HG02943 (cell line): ENCODE measurements around the gene CCDC60.

Experiments used
- ATAC-seq: cut with Tn5 transposase; IDR thresholded peaks from one replicate; pipeline ENCODE4 v1.9.1; 2021; ENCODE audit warnings: mild to moderate bottlenecking, low read depth, moderate library complexity; ENCODE audit not compliant: unreplicated experiment

CCDC60 gene

DNA sequence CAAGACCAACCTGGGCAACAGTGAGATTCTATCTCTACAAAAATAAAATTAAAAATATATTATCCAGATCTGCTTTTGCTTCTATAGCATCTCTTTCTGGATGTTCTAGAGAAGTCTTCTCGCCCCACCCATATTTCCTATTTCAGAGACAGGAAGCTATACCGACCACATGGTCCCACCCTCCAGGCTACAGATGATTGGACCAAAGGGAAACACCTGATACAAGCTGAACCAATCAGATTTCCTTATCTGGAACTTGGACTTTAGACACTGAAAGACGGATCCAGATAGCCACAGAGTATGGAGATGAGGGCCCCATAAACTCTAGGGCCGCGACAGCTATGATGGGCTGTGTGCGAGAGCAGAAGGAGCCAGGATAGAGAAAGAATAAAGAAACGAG lies 48.7 kb downstream of the CCDC60 start:
- ATAC-seq, result no peak

DNA sequence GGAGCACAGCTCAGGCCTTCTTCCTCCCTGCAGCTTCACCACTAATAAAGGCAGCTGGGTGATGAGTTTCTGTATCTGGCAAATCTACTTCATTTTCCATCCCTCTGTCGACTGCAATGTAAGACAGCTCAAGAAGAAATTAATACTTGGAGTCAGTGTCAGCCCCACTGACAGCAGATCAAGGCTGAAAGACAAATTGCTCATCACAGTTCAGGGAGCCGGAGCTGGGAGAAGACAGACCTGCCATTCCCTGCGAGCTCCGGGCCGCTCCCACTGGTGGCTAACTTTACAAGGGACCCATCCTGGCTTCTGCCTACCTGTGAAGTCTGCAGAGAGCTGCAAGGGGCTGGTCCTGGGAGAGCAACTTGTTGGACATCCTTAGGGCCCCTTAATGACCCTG lies 49.8 kb downstream of the CCDC60 start:
- ATAC-seq, result no peak

DNA sequence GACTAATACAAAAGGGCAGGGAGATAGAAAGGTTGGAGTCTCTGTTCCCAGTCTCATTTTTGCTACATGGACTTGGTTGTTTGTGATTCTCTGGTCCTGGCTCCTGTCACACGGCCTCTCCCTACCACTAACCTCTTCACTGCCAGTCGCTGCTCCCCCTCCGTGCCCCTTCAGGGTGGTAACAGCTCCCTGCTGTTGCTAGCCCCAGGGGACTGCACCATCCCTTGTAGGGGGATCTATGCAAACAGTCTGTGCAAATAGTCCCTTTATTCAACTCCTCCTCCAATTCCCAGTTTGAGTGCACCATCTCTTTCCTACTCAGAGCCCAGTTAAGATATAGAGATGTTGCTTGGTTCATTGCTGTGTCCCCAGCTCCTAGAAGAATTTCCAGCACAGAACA lies 51.1 kb downstream of the CCDC60 start:
- ATAC-seq, result no peak

DNA sequence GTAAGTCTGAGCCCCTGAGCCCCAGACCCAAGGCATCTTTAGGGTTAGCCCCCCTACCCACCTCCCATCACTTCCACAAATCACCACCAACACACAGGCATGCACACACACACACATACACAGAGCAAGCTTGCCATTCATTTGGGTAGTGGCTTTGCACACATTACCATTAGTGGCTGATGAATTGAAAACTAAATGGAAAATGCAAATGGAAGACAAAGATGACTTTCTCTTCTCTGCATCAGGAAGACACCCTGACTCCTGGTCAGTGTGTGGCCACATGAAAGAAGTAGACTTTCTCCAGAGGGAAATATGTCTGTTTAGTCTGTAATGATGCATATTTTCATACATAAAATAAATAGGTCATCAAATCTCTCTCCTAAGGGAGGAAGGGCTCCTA lies 55.2 kb downstream of the CCDC60 start:
- ATAC-seq, result no peak

DNA sequence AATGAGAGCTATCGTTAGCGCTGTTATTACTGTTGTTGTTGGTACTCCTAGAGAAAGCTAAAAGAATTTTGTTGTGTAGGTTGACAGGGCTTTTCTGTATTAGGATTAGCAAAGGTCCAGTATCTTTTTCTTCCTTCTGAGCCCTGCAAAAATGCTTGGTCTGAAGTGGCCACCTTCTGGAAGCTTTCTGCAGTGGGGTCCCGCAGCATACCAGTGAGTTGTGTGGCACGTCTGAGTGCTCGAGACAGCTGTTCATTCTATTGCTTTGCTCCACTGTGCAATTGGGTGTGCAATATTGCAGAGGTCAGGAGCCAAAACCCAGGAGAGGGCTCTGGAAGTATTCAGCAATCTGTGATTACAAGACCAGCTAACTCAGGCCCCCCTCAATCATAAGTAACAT lies 57.1 kb downstream of the CCDC60 start:
- ATAC-seq, result no peak

DNA sequence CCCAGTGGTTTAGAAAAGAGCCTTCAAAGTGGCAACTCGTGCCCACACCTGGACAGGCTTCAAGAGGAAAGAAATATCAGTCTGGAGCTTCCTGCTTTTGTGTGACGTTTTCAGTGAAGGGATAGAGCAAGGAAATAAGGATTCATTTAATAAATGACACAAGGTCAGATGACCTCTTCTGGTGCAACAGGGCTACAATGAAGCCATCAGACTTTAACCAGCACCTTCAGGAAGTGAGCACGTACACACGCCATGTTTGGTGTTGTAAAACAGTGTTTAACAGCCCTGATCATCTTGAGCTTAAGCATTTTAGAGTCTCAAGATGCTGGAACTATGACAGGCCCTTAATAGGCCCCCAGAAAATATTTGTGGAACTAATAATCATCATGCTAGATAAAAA lies 59.1 kb downstream of the CCDC60 start:
- no peak for ATAC-seq

DNA sequence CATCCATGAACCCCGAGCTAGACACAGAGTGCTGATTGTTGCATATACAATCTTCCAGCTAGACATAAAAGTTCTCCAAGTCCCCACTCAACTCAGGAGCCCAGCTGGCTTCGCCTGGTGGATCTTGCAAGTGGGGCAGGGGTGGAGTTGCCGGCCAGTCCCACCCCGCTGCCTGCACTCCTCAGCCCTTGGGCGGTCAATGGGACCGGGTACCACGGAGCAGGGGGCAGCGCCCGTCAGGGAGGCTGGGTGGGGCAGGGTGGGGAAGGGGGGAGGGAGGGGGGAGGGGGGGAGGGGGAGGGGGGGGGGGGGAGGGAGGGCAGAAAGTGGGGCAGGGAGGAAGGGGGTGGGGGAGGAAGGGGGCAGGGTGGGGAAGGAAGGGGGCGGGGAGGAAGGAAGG lies 63.0 kb downstream of the CCDC60 start:
- ATAC-seq, result no peak

DNA sequence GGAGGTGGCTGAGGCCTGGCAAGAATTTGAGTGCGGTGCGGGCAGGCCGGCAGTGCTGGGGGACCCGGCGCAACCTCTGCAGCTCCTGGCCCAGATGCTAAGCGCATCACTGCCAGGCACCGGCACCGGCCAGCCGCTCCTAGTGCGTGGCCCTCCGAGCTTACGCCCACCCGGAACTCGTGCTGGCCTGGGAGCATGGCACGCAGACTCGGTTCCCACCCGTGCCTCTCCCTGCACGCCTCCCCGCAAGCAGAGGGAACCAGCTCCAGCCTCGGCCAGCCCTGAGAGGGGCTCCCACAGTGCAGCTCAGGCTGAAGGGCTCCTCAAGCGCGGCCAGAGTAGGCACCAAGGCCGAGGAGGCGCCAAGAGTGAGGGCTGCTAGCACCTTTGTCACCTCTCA lies 63.7 kb downstream of the CCDC60 start:
- no peak for ATAC-seq

DNA sequence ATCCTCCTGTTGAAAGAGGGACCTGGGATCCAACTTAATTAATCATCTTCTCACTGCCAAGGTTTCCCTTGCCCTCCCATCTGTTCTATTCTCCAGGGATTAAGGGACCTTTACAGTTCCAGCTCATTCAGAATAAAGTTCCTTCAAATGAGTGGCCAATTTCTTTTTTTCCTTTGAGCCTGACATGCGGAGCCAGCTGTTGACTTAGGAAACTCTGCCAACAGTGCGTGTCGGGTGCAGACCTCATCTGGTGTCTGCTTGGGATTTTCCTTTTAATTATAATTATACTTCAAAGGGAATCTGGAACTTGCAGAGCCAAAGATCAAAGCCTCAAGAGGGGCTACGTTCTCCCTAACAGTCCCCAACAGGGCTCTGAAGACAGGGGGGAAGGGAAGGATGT lies 64.8 kb downstream of the CCDC60 start:
- ATAC-seq, result no peak

DNA sequence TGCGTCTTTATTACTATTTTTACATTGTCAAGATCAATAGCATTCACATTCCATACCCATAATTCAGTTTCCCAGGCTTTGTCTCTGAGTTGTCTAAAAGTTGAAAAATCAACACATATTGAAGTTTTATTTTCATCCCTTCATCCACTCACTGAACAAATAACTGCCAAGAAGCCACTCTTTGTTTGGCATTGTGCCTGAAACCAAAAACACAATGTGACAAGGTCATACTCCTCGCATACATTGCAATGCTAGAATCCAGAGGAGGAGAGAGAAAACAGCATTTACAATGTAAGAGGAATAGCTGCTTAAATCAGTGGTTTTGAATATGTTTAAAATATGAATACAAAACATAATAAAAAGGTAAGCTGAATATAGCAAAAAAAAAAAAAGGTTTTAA lies 71.8 kb downstream of the CCDC60 start:
- ATAC-seq, result no peak

DNA sequence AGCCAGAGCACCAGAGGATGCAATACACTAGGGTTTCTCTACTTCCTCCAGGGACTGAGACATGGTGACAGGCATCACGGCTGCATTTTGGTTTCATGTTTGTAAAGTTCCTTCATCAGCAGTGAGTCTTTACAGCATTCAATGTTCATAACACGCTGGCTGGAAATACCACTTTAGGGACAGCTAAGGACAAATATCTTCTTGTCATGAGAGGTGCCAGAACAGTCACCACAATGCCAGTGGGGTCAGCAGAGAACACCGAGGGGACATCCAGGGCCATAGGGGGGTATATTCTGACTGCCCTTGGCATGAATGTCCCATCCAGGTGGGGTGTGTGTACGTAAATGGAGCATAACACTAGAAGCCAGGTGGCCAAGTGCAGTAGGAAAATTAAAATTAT lies 72.3 kb downstream of the CCDC60 start:
- no peak for ATAC-seq

DNA sequence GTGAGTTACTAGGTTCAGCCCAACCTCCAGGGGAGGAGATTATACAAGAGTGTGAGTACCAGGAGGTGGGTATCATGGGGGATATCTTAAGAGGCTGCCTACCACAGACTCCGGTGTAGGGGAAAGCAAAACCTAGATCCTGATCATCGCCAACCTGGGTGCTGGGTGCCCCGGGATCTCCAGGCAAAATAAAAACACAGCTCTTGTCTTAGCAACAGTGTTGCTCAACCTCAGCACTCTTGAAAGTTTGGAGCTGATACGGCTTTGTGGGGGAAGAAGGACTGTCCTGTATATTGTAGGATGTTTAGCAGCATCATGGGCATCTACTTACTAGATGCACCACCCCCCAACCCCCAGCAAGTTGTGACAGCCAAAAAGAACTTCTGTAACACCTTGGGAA lies 74.5 kb downstream of the CCDC60 start:
- ATAC-seq, result no peak

DNA sequence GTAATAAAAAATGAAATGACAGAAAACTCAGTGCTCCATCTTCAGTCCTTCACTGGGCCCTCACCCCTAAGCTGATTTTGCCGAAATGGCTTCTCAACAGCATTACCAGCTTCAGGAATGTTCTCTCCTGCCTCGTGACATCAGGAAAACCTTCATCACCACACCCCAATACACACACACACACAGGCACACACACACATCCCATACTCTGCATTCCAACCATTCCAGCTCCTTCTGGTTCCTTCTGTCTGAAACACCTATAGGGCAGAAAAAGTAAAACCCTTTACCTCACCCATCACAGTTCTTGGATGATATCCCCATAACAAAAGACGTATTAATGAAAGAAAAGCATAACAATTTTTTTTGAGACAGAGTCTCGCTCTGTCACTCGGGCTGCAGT lies 75.9 kb downstream of the CCDC60 start:
- ATAC-seq, result no peak

DNA sequence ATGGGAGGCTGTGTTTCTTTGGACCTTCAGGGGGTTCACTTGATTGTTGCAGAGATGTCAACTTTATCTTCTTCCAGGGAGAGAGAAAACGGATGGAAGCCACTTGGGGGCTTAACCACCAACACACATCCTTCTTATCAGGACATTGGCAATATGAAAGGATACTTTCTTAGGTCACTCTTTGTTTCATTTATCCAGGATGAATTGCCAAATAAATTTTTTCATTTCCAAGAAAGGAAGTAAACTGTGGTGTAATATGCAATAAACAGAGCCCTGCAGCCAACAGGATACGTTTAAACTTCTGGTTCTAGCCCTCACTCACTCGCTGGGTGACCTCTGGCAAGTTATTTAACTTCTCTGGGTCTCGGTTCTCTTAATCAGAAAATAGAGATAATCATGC lies 77.8 kb downstream of the CCDC60 start:
- ATAC-seq, result no peak

DNA sequence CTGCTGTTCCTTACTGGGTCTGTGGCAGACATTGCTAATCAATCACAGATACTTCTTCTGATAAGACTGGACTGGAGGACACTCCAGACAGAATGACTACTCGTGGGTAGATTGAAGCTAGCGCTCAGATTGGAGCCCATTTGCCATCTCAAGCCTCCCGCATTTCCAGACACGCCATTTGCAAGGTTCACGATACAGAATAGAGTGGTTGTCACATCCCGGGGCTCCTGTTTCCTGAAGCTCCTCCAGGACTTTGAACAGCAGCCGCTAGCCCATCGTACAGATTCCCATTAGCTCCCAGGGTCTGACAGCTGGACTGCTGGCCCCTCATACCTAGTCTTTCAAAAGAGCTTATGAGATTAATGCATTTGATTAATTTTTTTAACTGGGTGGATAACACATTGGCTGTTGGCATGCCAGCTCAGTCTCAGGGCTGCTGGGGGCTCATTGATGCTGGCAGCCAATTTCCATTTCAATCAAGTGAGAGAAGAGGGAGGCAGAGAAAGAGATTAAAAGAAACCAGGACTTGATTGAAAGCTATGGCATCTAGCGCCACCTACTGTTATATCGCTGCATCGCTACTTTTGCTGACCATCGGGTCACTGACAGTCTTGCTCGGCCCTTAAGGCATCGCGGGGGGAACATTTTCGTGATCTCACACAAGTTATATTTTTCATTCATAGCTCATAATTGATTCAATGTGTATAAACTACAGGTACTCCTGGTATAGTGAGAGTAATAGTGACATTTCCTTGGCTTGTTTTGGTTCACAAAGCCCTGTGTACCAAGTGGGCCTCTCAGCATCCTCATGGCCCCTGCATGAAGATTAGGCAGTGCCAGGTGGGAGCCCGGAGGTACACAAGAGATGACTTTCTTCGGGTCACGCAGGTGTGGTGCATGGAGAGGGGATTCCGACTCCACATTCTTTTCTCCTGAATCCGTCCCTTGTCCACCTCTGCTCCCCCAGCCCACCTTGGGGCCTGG lies 78.6 kb downstream of the CCDC60 start:
- no peak for ATAC-seq

DNA sequence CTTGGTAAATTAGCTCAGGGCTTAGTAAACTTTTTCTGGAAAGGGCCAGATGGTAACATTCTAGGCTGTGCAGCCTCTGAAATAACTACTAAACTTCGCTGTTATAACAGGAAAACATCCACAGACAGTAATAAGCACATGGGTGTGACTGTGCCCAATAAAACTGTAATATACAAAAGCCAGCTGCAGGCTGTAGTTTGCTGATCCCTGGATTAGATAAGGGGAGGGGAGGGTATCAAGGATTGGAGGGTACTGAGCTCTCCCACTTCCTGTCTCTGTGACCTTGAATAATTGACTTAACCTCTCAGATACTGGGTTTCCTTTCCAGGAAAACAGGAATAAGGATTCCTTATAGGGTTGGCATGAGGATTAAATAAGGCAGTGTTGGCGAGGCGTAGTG lies 81.2 kb downstream of the CCDC60 start:
- ATAC-seq, result no peak

DNA sequence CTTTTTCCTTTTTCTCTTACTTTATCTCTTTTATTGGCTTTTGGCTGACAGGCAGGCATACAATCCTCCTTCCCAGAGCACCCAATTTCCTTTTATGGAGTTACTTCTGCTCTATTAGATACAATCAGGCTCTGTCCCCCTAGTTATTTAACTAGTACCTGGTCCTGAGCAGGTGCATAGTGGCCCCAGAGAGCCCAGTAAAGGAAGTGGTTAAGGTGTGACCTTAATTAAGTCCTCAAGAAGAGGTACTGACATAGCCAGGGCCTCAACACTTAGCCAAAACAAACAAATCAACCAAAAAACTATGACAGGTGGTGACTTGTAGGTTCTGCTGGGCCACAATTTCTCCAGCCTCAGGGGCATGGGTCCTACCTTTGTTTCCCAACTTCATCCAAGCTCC lies 82.9 kb downstream of the CCDC60 start:
- no peak for ATAC-seq

DNA sequence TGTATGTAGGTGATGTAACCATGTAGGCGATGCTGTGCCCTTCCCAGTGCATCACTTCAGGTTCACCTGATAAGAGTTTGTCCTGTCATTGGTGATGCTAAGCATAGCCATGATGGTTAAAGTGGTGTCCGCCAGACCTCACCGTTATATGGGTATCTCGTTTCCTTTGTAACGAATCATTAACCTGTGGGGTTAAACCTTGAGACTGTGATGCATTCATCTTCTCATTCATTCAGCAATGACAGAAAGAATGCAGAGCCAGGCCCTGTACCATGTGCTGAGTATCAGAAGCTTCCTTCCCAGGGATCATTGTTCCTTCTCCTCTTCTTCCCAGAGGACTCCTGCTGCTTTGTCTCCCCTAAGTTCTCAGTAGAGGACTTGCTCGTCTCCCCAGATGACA lies 84.9 kb downstream of the CCDC60 start:
- ATAC-seq, result no peak

DNA sequence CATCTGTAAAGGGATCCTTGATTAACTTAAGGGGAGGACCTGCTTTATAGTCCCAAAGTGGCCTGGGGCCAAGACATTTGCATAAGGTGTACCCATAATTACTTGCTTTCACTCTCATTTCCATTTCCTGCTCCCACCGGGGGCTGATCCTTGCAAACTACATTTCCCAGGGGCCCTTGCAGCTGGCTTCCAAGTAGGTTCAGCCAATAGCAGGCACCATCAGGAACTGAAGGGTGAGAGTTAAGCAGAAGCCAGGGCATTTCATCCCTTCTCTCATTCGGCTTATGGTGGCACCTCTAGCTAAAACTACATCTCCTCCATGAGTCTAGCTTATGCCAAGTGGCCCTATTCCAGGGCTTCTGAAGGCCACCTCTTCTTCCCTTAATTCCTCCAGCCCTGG lies 88.8 kb downstream of the CCDC60 start:
- no peak for ATAC-seq

DNA sequence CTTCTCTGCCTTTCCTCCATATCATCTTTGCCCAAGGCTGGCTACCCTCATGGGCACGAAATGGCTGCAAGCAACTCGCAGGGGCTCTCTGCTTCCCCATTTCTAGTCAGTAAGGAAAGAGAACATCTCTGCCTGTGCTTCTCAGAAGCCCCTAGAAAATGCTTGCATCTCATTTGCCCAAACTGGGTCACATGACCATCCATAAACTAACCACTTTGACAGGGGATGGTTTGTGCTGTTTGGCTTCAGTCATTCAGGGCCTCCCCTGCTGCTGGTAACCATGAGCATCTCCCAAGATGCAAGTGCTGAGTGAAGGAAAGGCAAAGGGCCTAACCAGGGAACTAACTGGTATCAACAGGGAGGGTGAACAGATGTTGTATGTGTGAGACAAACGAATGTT lies 91.1 kb downstream of the CCDC60 start:
- ATAC-seq, result no peak

DNA sequence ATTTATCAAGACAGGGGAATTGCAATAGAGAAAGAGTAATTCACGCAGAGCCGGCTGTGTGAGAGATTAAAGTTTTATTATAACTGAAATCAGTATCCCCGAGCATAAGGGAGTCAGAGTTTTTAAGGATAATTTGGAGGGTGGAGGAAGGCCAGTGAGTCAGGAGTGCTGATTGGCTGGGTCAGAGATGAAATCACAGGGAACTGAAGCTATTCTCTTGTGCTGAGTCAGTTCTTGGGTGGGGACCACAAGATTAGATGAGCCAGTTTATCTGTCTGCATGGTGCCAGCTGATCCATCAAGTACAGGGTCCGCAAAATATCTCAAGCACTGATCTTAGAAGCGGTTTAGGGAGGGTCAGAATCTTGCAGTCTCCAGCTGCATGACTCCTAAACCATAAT lies 96.6 kb downstream of the CCDC60 start:
- ATAC-seq, result no peak

DNA sequence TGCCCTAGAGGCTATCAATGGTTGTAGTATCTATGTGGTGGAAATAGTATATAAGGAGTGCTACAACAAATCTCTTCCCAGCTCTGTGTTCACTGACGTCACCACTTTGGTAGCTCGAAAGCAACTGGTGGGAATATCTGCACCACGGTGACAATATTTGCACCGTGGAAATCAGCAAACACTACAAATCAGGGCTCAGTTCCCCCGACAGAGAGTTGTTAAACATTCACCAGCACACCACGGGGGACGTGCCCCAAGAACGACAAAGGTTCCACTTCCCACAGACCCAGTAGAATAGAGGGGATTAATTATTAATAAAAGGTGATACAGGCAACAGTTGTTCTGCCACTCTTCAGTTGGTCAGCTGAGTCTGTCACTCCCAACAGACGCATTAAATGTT lies 98.4 kb downstream of the CCDC60 start:
- ATAC-seq, result no peak
